Measurements from ENCODE around the gene ECPAS. TPM values are rescaled to one million over a fixed set of nuclear protein-coding genes. Genes with fewer than 3 reads are reported as not detected.

The ECPAS gene
- total RNA-seq, 3 donors from 2014 or later (not counting 1 experiment from before 2014, with no cell fraction given), result 58.0 to 73.6 (median 70.7) TPM

DNA sequence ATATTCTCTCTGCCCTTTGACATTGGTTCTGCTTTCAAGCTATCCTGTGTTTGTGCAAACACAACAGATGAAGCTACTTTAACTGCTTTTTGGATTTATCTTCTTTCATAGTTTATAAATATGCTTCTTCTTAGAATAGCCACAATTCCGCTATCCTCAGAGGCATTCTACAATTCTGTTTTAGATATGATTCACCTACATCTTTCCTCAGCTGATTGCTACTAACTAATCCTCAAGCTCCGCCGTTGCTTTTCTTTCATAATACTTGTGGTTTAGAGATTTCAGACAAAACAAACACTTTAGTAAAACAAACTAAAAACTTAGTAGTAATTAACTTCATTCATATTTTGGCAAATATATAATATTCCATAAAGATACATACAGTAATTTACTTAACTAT lies 52.5 kb downstream of the ECPAS start:
- no peak overlapping the region for H3K27ac Mint-ChIP-seq
- intact Hi-C loops (cut with micrococcal nuclease), result no loop called here
- ATAC-seq, result no peak
- Histone ChIP-seq H3K4me1 (ENCODE audit: control insufficient read depth, insufficient read depth, low read length) (no peaks in the 10 kb centered on the region), H3K27me3 (ENCODE audit: control insufficient read depth, insufficient read depth, low read length) (no peaks in the 10 kb centered on the region), H3K9me3 (ENCODE audit: control insufficient read depth, insufficient read depth, low read length) (no peaks in the 10 kb centered on the region), H3K36me3 (ENCODE audit: control insufficient read depth, insufficient read depth, low read length) (peaks cover 62% of the 10 kb centered on the region), H3K27ac (ENCODE audit: low read length) (no peak overlapping the region), H3K4me3 (ENCODE audit: low read length) (no peak overlapping the region)
- H3K27me3 Mint-ChIP-seq (ENCODE audit: low read depth in 2 of 2), result no peaks in the 10 kb centered on the region
- H3K4me1 Mint-ChIP-seq, result peaks cover 0 to 5% of the 10 kb centered on the region in 2 donors
- no peak overlapping the region for H3K4me3 Mint-ChIP-seq
- H3K9me3 Mint-ChIP-seq, result no peaks in the 10 kb centered on the region
- TF ChIP-seq CTCF (IDR thresholded peaks at IDR 0.05), result no peak
- H3K36me3 Mint-ChIP-seq, result peaks cover 12% of the 10 kb centered on the region
- DNase-seq, result no peak
- 80% methylated on average over 1 of the region's 3 CpGs for WGBS (ENCODE audit: insufficient coverage)

DNA sequence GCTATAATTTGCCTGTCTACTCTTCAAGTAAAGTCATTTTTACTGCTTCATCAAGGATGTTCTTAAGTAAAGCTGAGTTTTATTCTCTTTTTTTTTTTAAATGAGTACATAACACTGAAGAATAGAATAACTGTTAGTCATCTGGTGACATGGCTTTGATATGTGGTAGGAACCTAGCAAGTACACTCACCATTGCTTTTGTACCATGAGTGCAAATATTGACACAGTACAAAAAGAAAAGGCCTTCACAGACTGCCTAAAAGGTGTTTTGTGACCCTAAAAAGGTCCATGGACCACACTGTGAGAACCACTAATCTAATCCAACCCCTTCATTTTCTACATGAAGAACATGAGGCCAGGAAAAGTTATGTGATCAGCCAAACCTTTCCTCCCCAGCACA lies 55.0 kb downstream of the ECPAS start:
- no peaks in the 10 kb centered on the region for H3K4me1 ChIP-seq (ENCODE audit: control insufficient read depth, insufficient read depth, low read length)
- no peak overlapping the region for H3K27ac ChIP-seq (ENCODE audit: low read length)
- Mint-ChIP-seq H3K27ac (no peak overlapping the region), H3K4me3 (no peak overlapping the region), H3K27me3 (ENCODE audit: low read depth in 2 of 2) (no peaks in the 10 kb centered on the region), H3K4me1 (peaks cover 0 to 5% of the 10 kb centered on the region in 2 donors), H3K9me3 (no peaks in the 10 kb centered on the region), H3K36me3 (peaks cover 12% of the 10 kb centered on the region)
- H3K27me3 ChIP-seq (ENCODE audit: control insufficient read depth, insufficient read depth, low read length), result no peaks in the 10 kb centered on the region
- intact Hi-C loops (cut with micrococcal nuclease), result no loop called here
- no peak overlapping the region for H3K4me3 ChIP-seq (ENCODE audit: low read length)
- peaks cover 71% of the 10 kb centered on the region for H3K36me3 ChIP-seq (ENCODE audit: control insufficient read depth, insufficient read depth, low read length)
- DNase-seq (no peak), ATAC-seq (no peak)
- H3K9me3 ChIP-seq (ENCODE audit: control insufficient read depth, insufficient read depth, low read length), result no peaks in the 10 kb centered on the region
- no peak for TF ChIP-seq CTCF (IDR thresholded peaks at IDR 0.05)

DNA sequence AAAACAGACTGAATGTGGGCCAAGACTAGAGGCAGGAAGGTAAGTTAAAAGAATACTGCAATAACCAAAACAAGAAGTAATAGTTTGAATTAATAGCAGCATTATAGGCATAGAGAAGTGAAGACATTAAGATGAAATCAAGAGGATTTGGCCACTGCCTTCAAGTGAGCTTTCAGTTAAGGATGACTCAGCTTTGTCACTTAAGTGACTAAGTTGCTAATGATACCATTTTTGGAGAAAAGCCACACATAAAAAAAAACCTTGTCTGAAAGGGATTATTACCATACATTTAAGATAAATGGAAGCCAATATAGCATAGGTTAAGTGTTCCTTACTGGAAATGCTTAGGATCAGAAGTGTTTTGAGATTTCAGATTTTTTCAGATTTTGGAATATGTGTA lies 57.0 kb downstream of the ECPAS start:
- DNase-seq, result no peak
- Mint-ChIP-seq H3K9me3 (no peaks in the 10 kb centered on the region), H3K27me3 (ENCODE audit: low read depth in 2 of 2) (no peaks in the 10 kb centered on the region), H3K36me3 (peaks cover 23% of the 10 kb centered on the region), H3K4me1 (peaks cover 0 to 10% of the 10 kb centered on the region in 2 donors), H3K4me3 (no peak overlapping the region), H3K27ac (no peak overlapping the region)
- Histone ChIP-seq H3K4me3 (ENCODE audit: low read length) (no peak overlapping the region), H3K4me1 (ENCODE audit: control insufficient read depth, insufficient read depth, low read length) (no peaks in the 10 kb centered on the region), H3K27me3 (ENCODE audit: control insufficient read depth, insufficient read depth, low read length) (no peaks in the 10 kb centered on the region), H3K9me3 (ENCODE audit: control insufficient read depth, insufficient read depth, low read length) (no peaks in the 10 kb centered on the region), H3K27ac (ENCODE audit: low read length) (no peak overlapping the region), H3K36me3 (ENCODE audit: control insufficient read depth, insufficient read depth, low read length) (peaks cover 66% of the 10 kb centered on the region)
- TF ChIP-seq CTCF (IDR thresholded peaks at IDR 0.05), result no peak
- intact Hi-C loops (cut with micrococcal nuclease), result no loop called here
- ATAC-seq, result no peak

DNA sequence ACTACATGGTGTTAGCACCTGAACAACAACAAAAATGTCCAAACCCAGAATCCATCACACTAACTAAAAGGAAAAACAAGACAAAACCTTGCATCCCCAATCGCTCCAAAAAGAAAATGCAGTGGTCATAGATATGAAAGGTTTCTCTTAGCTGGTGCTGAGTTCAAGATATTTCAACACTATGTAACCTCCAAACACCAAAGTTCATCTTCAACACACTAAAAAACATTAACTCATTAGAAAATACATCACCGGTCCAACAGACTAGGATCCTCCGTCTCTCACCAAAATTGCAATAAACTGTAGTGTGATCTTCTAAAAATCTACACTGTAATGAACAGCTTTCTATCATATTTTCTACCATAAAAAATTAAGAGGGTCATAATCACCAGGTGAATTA lies 60.8 kb downstream of the ECPAS start:
- TF ChIP-seq CTCF (IDR thresholded peaks at IDR 0.05), result no peak
- 100% methylated on average over 1 of the region's 3 CpGs for WGBS (ENCODE audit: insufficient coverage)

More for the DNA sequence above, 60.8 kb downstream of the ECPAS start:
- DNase-seq (no peak), ATAC-seq (no peak)
- no peak overlapping the region for H3K27ac ChIP-seq (ENCODE audit: low read length)
- intact Hi-C loops (cut with micrococcal nuclease), result no loop called here
- H3K27me3 ChIP-seq (ENCODE audit: control insufficient read depth, insufficient read depth, low read length), result no peaks in the 10 kb centered on the region
- H3K9me3 Mint-ChIP-seq, result no peaks in the 10 kb centered on the region
- peaks cover 0 to 10% of the 10 kb centered on the region in 2 donors for H3K4me1 Mint-ChIP-seq
- H3K27me3 Mint-ChIP-seq (ENCODE audit: low read depth in 2 of 2), result no peaks in the 10 kb centered on the region
- no peak overlapping the region for H3K4me3 ChIP-seq (ENCODE audit: low read length)
- H3K36me3 ChIP-seq (ENCODE audit: control insufficient read depth, insufficient read depth, low read length), result peaks cover 61% of the 10 kb centered on the region
- H3K4me1 ChIP-seq (ENCODE audit: control insufficient read depth, insufficient read depth, low read length), result no peaks in the 10 kb centered on the region
- peaks cover 35% of the 10 kb centered on the region for H3K36me3 Mint-ChIP-seq
- no peak overlapping the region for H3K27ac Mint-ChIP-seq
- no peaks in the 10 kb centered on the region for H3K9me3 ChIP-seq (ENCODE audit: control insufficient read depth, insufficient read depth, low read length)
- no peak overlapping the region for H3K4me3 Mint-ChIP-seq

Measured in natural killer cell (primary cell).